ENCODE data around the gene NMS. TPM values are rescaled to one million over a fixed set of nuclear protein-coding genes. Genes with fewer than 3 reads are reported as not detected.

NMS gene
- total and polyA plus RNA-seq, 2 of the 13 experiments (the other 11 are each of a cell fraction or from before 2014, with no cell fraction given), result not detected

DNA sequence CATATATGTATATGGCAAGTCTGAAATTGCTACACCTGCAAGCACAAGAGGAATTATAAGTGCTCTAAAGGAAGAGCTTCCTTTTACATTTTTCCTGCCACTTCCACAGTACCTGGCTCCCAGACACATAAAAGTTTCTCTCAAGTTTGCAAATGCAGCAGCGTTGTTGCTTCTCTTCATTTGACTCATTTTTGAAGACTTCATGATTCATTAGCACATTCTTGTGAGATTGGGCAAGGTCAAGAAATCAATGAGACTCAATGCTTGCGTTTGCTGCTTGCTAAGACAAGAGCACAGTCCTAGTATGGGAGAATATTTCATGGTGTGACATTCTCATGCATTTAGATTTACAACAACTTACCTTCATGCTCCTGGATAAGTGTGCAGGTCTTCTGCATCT, 49.9 kb downstream of the NMS start:
- Histone ChIP-seq H3K36me3 (replicated peaks in 1 of 2; ENCODE audit: control insufficient read depth in 1 of 2, insufficient read depth in 2 of 2, low read length in 2 of 2) (no peaks in the 10 kb centered on the region), H3K4me2 (ENCODE audit: low read depth, low read length) (no peak overlapping the region), H3K79me2 (ENCODE audit: insufficient read depth, low read length) (no peaks in the 10 kb centered on the region), H3K4me3 (replicated peaks in 1 of 3; ENCODE audit: insufficient read depth in 1 of 3, low read depth in 2 of 3, low read length in 3 of 3) (no peak overlapping the region), H3K9ac (ENCODE audit: insufficient read depth, low read depth, low read length) (no peak overlapping the region), H3K27ac (ENCODE audit: extremely low read length, insufficient read depth, low read length) (no peak overlapping the region), H4K20me1 (ENCODE audit: insufficient read depth, low read length) (no peaks in the 10 kb centered on the region), H3K9me3 (ENCODE audit: low read length) (no peaks in the 10 kb centered on the region), H3K4me1 (ENCODE audit: insufficient read depth, low read length) (no peaks in the 10 kb centered on the region), H2AFZ (ENCODE audit: low read length) (no peak overlapping the region), H3K27me3 (ENCODE audit: control insufficient read depth in 1 of 2, insufficient read depth in 2 of 2, low read length in 2 of 2) (peaks cover 0 to 24% of the 10 kb centered on the region in 2 experiments; a peak in 3 of 5 replicates)
- 28% methylated on average over 2 of the region's 2 CpGs for WGBS (ENCODE audit: low lambda C conversion rate)
- no peak for DNase-seq (ENCODE audit: low spot score)
- intact Hi-C loops (cut with micrococcal nuclease; ENCODE audit: unreplicated experiment) (no loop called here), in situ Hi-C loops (cut with HindIII; ENCODE audit: extremely low pct_ligation_motif_present, low pct_unique_long_range_greater_than_20kb) (no loop called here)
- no TSS peak for BruUV-seq (replicated peaks)
- ChIA-PET POLR2A (no interaction called here), CTCF (ENCODE audit: low intra/inter-chr PET ratio, low total read pairs) (no interaction called here)
- ATAC-seq, result no peak
- FAIRE-seq, result no peak
- TF ChIP-seq HMG20A (CRISPR knock-in tag; IDR thresholded peaks at IDR 0.05; ENCODE audit: borderline replicate concordance), result no peak
- no peak for TF ChIP-seq NR3C1 (CRISPR knock-in tag; IDR thresholded peaks at IDR 0.05)
- TF ChIP-seq, protein P1, sequence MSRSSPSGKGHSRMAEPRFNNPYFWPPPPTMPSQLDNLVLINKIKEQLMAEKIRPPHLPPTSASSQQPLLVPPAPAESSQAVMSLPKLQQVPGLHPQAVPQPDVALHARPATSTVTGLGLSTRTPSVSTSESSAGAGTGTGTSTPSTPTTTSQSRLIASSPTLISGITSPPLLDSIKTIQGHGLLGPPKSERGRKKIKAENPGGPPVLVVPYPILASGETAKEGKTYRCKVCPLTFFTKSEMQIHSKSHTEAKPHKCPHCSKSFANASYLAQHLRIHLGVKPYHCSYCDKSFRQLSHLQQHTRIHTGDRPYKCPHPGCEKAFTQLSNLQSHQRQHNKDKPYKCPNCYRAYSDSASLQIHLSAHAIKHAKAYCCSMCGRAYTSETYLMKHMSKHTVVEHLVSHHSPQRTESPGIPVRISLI (CRISPR knock-in tag; IDR thresholded peaks at IDR 0.05; ENCODE audit: borderline replicate concordance), result no peak
- TF ChIP-seq, protein P2, sequence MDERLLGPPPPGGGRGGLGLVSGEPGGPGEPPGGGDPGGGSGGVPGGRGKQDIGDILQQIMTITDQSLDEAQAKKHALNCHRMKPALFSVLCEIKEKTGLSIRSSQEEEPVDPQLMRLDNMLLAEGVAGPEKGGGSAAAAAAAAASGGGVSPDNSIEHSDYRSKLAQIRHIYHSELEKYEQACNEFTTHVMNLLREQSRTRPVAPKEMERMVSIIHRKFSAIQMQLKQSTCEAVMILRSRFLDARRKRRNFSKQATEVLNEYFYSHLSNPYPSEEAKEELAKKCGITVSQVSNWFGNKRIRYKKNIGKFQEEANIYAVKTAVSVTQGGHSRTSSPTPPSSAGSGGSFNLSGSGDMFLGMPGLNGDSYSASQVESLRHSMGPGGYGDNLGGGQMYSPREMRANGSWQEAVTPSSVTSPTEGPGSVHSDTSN (CRISPR knock-in tag; IDR thresholded peaks at IDR 0.05), result no peak
- no peak for TF ChIP-seq ETV6 (CRISPR knock-in tag; conservative IDR thresholded peaks at IDR 0.05)
- TF ChIP-seq, protein P3, sequence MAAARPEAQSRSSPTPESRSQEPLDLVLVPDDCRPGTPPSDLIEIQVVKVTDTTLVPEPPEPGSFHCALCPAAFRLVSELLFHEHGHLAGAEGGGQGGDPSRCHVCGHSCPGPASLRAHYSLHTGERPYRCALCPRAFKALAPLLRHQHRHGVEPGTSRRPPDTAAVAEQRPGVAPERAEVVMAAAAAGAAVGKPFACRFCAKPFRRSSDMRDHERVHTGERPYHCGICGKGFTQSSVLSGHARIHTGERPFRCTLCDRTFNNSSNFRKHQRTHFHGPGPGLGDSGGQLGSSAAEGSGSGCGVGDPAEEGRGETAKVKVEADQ (CRISPR knock-in tag; IDR thresholded peaks at IDR 0.05; ENCODE audit: borderline replicate concordance), result no peak
- TF ChIP-seq ZSCAN21 (CRISPR knock-in tag; IDR thresholded peaks at IDR 0.05; ENCODE audit: borderline replicate concordance), result no peak
- TF ChIP-seq ZNF577 (CRISPR knock-in tag; IDR thresholded peaks at IDR 0.05; ENCODE audit: borderline replicate concordance, low read depth), result no peak
- no peak for TF ChIP-seq IRF2 (CRISPR knock-in tag; IDR thresholded peaks at IDR 0.05)
- TF ChIP-seq ZNF878 (CRISPR knock-in tag; IDR thresholded peaks at IDR 0.05), result no peak
- no peak for TF ChIP-seq ZNF883 (CRISPR knock-in tag; IDR thresholded peaks at IDR 0.05; ENCODE audit: not compliant biosample characterization)
- TF ChIP-seq, protein P4, sequence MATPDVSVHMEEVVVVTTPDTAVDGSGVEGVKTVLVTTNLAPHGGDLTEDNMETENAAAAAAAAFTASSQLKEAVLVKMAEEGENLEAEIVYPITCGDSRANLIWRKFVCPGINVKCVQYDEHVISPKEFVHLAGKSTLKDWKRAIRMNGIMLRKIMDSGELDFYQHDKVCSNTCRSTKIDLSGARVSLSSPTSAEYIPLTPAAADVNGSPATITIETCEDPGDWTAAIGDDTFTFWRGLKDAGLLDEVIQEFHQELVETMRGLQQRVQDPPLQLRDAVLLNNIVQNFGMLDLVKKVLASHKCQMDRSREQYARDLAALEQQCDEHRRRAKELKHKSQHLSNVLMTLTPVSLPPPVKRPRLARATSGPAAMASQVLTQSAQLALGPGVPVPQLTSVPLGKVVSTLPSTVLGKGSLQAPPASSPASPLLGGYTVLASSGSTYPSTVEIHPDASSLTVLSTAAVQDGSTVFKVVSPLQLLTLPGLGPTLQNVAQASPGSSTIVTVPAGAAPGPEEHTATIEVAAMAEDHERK (CRISPR knock-in tag; IDR thresholded peaks at IDR 0.05; ENCODE audit: low read depth), result no peak
- TF ChIP-seq ZNF282 (IDR thresholded peaks at IDR 0.05; ENCODE audit: partially characterized antibody), result no peak
- TF ChIP-seq WIZ (CRISPR knock-in tag; IDR thresholded peaks at IDR 0.05), result no peak
- no peak for TF ChIP-seq RFX3 (CRISPR knock-in tag; IDR thresholded peaks at IDR 0.05)
- no peak for TF ChIP-seq ZNF446 (CRISPR knock-in tag; IDR thresholded peaks at IDR 0.05)
- TF ChIP-seq ZNF781 (CRISPR knock-in tag; IDR thresholded peaks at IDR 0.05; ENCODE audit: borderline replicate concordance, not compliant biosample characterization), result no peak
- no peak for TF ChIP-seq PAWR (CRISPR knock-in tag; IDR thresholded peaks at IDR 0.05; ENCODE audit: borderline replicate concordance)
- TF ChIP-seq SP5 (CRISPR knock-in tag; IDR thresholded peaks at IDR 0.05; ENCODE audit: borderline replicate concordance, low read depth), result no peak
- no peak for TF ChIP-seq TBL1XR1 (IDR thresholded peaks at IDR 0.05; ENCODE audit: borderline replicate concordance, low read length, partially characterized antibody)
